ENCODE measurements around the gene RFNG.

Gene RFNG

DNA sequence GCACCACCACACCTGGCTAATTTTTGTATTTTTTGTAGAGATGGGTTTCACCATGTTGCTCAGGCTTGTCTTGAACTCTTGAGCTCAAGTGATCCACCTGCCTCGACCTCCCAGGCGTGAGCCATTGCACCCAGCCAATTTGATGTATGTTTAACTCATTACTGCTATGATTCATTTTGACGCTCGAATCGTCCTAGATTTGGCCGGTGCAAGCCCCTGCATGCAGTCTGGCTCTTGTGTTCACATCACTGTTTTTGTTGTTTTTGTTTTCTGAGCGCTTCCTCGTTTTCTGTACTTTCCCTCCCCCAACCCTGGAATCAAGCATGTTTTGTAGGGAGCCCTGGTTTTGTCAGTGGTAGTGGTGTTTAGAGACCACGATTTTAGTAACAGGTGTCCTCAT lies 21.8 kb upstream of the RFNG start:
- no peak overlapping the region for H3K4me3 ChIP-seq (ENCODE audit: control insufficient read depth in 1 of 7, extremely low read depth in 1 of 7, insufficient read depth in 4 of 7, low read depth in 2 of 7, low read length in 6 of 7)
- H3K27me3 ChIP-seq (replicated peaks in 2 of 5; ENCODE audit: control insufficient read depth in 4 of 5, insufficient read depth in 5 of 5, low read length in 4 of 5), result no peaks in the 10 kb centered on the region
- no peak for DNase-seq
- no peak overlapping the region for H3K27ac ChIP-seq (ENCODE audit: insufficient read depth in 1 of 2, low read depth in 1 of 2, low read length in 2 of 2, poor library complexity in 1 of 2, severe bottlenecking in 2 of 2)
- POLR2A ChIA-PET, result no interaction called here
- H3K9me3 ChIP-seq (ENCODE audit: control extremely low read depth in 1 of 5, control insufficient read depth in 4 of 5, insufficient read depth in 2 of 5, low read depth in 1 of 5, low read length in 4 of 5), result no peaks in the 10 kb centered on the region
- peaks cover 0 to 11% (median under 1%) of the 10 kb centered on the region in 4 experiments for H3K36me3 ChIP-seq (ENCODE audit: control insufficient read depth in 4 of 4, insufficient read depth in 4 of 4, low read length in 3 of 4)
- CTCF ChIA-PET, result no interaction called here
- 93% methylated on average over 6 of the region's 9 CpGs for WGBS (ENCODE audit: insufficient coverage)
- H3K4me1 ChIP-seq (ENCODE audit: control extremely low read depth in 1 of 4, control insufficient read depth in 4 of 4, insufficient read depth in 4 of 4, low read length in 3 of 4), result no peaks in the 10 kb centered on the region

DNA sequence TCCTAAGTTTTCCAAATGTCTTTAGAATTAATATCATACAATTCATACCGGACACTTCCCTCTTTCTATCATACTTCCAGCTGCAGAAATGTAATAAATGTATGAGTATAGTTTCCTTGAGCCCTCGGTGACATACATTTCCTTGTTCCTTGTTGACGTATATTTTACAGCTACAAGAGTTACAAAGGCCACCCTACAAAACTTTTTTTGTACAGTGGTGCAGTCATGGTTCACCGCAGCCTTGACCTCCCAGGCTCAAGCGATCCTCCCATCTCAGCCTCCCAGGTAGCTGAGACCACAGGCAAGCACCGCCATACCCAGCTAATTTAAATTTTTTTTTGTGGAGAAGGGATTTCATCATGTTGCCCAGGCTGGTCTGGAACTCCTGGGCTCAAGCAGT lies 21.2 kb upstream of the RFNG start:
- ChIA-PET POLR2A (no interaction called here), CTCF (no interaction called here)
- DNase-seq, result no peak
- Histone ChIP-seq H3K36me3 (ENCODE audit: control insufficient read depth in 4 of 4, insufficient read depth in 4 of 4, low read length in 3 of 4) (peaks cover 0 to 5% (median 0%) of the 10 kb centered on the region in 4 experiments), H3K9me3 (ENCODE audit: control extremely low read depth in 1 of 5, control insufficient read depth in 4 of 5, insufficient read depth in 2 of 5, low read depth in 1 of 5, low read length in 4 of 5) (no peaks in the 10 kb centered on the region), H3K4me3 (ENCODE audit: control insufficient read depth in 1 of 7, extremely low read depth in 1 of 7, insufficient read depth in 4 of 7, low read depth in 2 of 7, low read length in 6 of 7) (no peak overlapping the region), H3K27me3 (replicated peaks in 2 of 5; ENCODE audit: control insufficient read depth in 4 of 5, insufficient read depth in 5 of 5, low read length in 4 of 5) (no peaks in the 10 kb centered on the region), H3K27ac (ENCODE audit: insufficient read depth in 1 of 2, low read depth in 1 of 2, low read length in 2 of 2, poor library complexity in 1 of 2, severe bottlenecking in 2 of 2) (no peak overlapping the region), H3K4me1 (ENCODE audit: control extremely low read depth in 1 of 4, control insufficient read depth in 4 of 4, insufficient read depth in 4 of 4, low read length in 3 of 4) (no peaks in the 10 kb centered on the region)
- 100% methylated on average over 2 of the region's 6 CpGs for WGBS (ENCODE audit: insufficient coverage)

DNA sequence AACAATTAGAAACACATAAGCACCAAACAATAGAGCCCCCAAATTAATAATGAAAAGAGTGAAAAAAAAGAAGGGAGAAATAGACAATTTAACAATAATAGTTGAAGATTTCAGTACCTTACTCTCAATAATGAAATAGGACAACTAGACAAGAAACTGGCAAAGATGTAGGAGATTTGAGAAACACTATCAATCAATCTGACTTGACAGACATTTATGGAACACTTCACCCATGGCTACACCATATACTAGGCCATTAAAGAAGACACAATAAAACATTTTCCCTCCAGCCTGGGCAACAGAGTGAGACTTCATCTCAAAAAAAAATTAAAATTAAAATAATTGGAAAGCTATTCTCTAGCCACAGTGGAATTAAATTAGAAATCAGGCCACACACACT lies 19.0 kb upstream of the RFNG start:
- POLR2A ChIA-PET, result no interaction called here

GRCh38 chr17:82065638-82066303 lies 14.2 kb upstream of the RFNG start, which contains the start of gene DUS1L:
Gene DUS1L, minus strand, starts transcription at chr17:82065804. Its CDS starts 745 bp downstream, at chr17:82065059.
- ChIA-PET POLR2A (interaction anchor here (1.0 kb wide), 1 partner anchor 35 kb away, joined by 4 read pairs; no protein-coding TSS in a partner anchor), CTCF (interaction anchor here (0.6 to 1.4 kb wide), 6 partner anchors 16 to 81 kb away, joined by 3 to 4 read pairs (median 4); partner anchors contain the start of gene DCXR)
- H3K36me3 ChIP-seq (ENCODE audit: control insufficient read depth in 4 of 4, insufficient read depth in 4 of 4, low read length in 3 of 4), result peaks cover 6 to 36% (median 23%) of the 10 kb centered on the region in 4 experiments
- WGBS (ENCODE audit: insufficient coverage), result 6% methylated on average over 80 of the region's 88 CpGs
- peak within 1 kb of the TSS; percentile 40 to 85 for H3K27ac ChIP-seq (ENCODE audit: insufficient read depth in 1 of 2, low read depth in 1 of 2, low read length in 2 of 2, poor library complexity in 1 of 2, severe bottlenecking in 2 of 2)
- H3K9me3 ChIP-seq (ENCODE audit: control extremely low read depth in 1 of 5, control insufficient read depth in 4 of 5, insufficient read depth in 2 of 5, low read depth in 1 of 5, low read length in 4 of 5), result no peaks in the 10 kb centered on the region
- peak within 1 kb of the TSS; percentile 50 to 89 (median 74) for H3K4me3 ChIP-seq (ENCODE audit: control insufficient read depth in 1 of 7, extremely low read depth in 1 of 7, insufficient read depth in 4 of 7, low read depth in 2 of 7, low read length in 6 of 7)
- H3K27me3 ChIP-seq (replicated peaks in 2 of 5; ENCODE audit: control insufficient read depth in 4 of 5, insufficient read depth in 5 of 5, low read length in 4 of 5), result no peaks in the 10 kb centered on the region
- peaks cover 0 to 24% (median 16%) of the 10 kb centered on the region in 4 experiments for H3K4me1 ChIP-seq (ENCODE audit: control extremely low read depth in 1 of 4, control insufficient read depth in 4 of 4, insufficient read depth in 4 of 4, low read length in 3 of 4)
- DNase-seq, result peak; percentile 59 to 71 (median 64)

More for the DNA sequence above, 19.0 kb upstream of the RFNG start:
- no peak overlapping the region for H3K27ac ChIP-seq (ENCODE audit: insufficient read depth in 1 of 2, low read depth in 1 of 2, low read length in 2 of 2, poor library complexity in 1 of 2, severe bottlenecking in 2 of 2)
- no peaks in the 10 kb centered on the region for H3K36me3 ChIP-seq (ENCODE audit: control insufficient read depth in 4 of 4, insufficient read depth in 4 of 4, low read length in 3 of 4)
- no peak for DNase-seq
- no peaks in the 10 kb centered on the region for H3K9me3 ChIP-seq (ENCODE audit: control extremely low read depth in 1 of 5, control insufficient read depth in 4 of 5, insufficient read depth in 2 of 5, low read depth in 1 of 5, low read length in 4 of 5)
- no peak overlapping the region for H3K4me3 ChIP-seq (ENCODE audit: control insufficient read depth in 1 of 7, extremely low read depth in 1 of 7, insufficient read depth in 4 of 7, low read depth in 2 of 7, low read length in 6 of 7)
- CTCF ChIA-PET, result interaction anchor here (1.5 kb wide), 1 partner anchor 36 kb away, joined by 3 read pairs; no protein-coding TSS in a partner anchor
- H3K4me1 ChIP-seq (ENCODE audit: control extremely low read depth in 1 of 4, control insufficient read depth in 4 of 4, insufficient read depth in 4 of 4, low read length in 3 of 4), result peaks cover 0 to 8% (median 5%) of the 10 kb centered on the region in 4 experiments
- no peaks in the 10 kb centered on the region for H3K27me3 ChIP-seq (replicated peaks in 2 of 5; ENCODE audit: control insufficient read depth in 4 of 5, insufficient read depth in 5 of 5, low read length in 4 of 5)

DNA sequence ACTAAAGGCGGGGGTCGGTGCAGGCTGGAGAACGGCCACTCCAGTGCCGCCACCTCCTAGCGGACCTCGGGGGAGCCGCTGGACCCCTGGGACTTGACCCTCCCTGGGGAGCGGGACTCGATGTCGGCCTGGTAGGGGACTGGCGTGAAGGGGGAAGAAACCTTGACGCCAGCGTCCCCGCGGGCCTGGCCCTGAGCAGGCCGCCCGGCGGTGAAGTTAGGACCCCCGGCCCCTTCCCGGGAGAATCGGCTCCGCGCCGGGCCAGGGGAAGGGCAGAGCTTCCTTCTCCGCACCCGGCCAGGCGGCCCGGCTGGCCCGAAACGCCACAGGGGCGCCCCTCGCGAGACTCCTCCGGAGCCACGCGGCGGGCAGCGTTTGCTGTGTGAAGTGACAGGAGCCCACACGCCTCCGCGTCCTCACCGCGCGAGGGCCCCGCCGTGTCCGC lies 13.6 kb upstream of the RFNG start:
- H3K9me3 ChIP-seq (ENCODE audit: control extremely low read depth in 1 of 5, control insufficient read depth in 4 of 5, insufficient read depth in 2 of 5, low read depth in 1 of 5, low read length in 4 of 5), result no peaks in the 10 kb centered on the region
- peak; percentile 30 to 56 (median 42) for DNase-seq
- peak overlapping the region; percentile 50 to 89 (median 74) for H3K4me3 ChIP-seq (ENCODE audit: control insufficient read depth in 1 of 7, extremely low read depth in 1 of 7, insufficient read depth in 4 of 7, low read depth in 2 of 7, low read length in 6 of 7)
- WGBS (ENCODE audit: insufficient coverage), result 1% methylated on average over 47 of the region's 47 CpGs
- H3K36me3 ChIP-seq (ENCODE audit: control insufficient read depth in 4 of 4, insufficient read depth in 4 of 4, low read length in 3 of 4), result peaks cover 7 to 42% (median 29%) of the 10 kb centered on the region in 4 experiments
- peaks cover 0 to 24% (median 16%) of the 10 kb centered on the region in 4 experiments for H3K4me1 ChIP-seq (ENCODE audit: control extremely low read depth in 1 of 4, control insufficient read depth in 4 of 4, insufficient read depth in 4 of 4, low read length in 3 of 4)
- ChIA-PET POLR2A (interaction anchor here (1.0 kb wide), 1 partner anchor 35 kb away, joined by 4 read pairs; no protein-coding TSS in a partner anchor), CTCF (interaction anchor here (1.1 to 1.4 kb wide), 2 partner anchors 28 to 41 kb away, joined by 3 read pairs; partner anchors contain the start of gene DCXR)
- no peaks in the 10 kb centered on the region for H3K27me3 ChIP-seq (replicated peaks in 2 of 5; ENCODE audit: control insufficient read depth in 4 of 5, insufficient read depth in 5 of 5, low read length in 4 of 5)
- H3K27ac ChIP-seq (ENCODE audit: insufficient read depth in 1 of 2, low read depth in 1 of 2, low read length in 2 of 2, poor library complexity in 1 of 2, severe bottlenecking in 2 of 2), result peak overlapping the region; percentile 25 to 85

GRCh38 chr17:82064433-82065192 lies 13.0 kb upstream of the RFNG start:
- DNase-seq, result no peak
- Histone ChIP-seq H3K36me3 (ENCODE audit: control insufficient read depth in 4 of 4, insufficient read depth in 4 of 4, low read length in 3 of 4) (peaks cover 7 to 48% (median 34%) of the 10 kb centered on the region in 4 experiments), H3K27ac (ENCODE audit: insufficient read depth in 1 of 2, low read depth in 1 of 2, low read length in 2 of 2, poor library complexity in 1 of 2, severe bottlenecking in 2 of 2) (peak overlapping the region in 1 of 2 experiments; percentile 85), H3K9me3 (ENCODE audit: control extremely low read depth in 1 of 5, control insufficient read depth in 4 of 5, insufficient read depth in 2 of 5, low read depth in 1 of 5, low read length in 4 of 5) (no peaks in the 10 kb centered on the region), H3K27me3 (replicated peaks in 2 of 5; ENCODE audit: control insufficient read depth in 4 of 5, insufficient read depth in 5 of 5, low read length in 4 of 5) (no peaks in the 10 kb centered on the region), H3K4me1 (ENCODE audit: control extremely low read depth in 1 of 4, control insufficient read depth in 4 of 4, insufficient read depth in 4 of 4, low read length in 3 of 4) (peaks cover 0 to 24% (median 16%) of the 10 kb centered on the region in 4 experiments), H3K4me3 (ENCODE audit: control insufficient read depth in 1 of 7, extremely low read depth in 1 of 7, insufficient read depth in 4 of 7, low read depth in 2 of 7, low read length in 6 of 7) (peak overlapping the region; percentile 50 to 89 (median 74))
- ChIA-PET POLR2A (interaction anchor here (0.5 to 1.0 kb wide), 2 partner anchors 34 to 359 kb away, joined by 3 to 4 read pairs; no protein-coding TSS in a partner anchor), CTCF (interaction anchor here (0.7 kb wide), 1 partner anchor 32 kb away, joined by 3 read pairs; no protein-coding TSS in a partner anchor)
- WGBS (ENCODE audit: insufficient coverage), result 47% methylated on average over 31 of the region's 36 CpGs
